ENCODE results near the gene PPP1R1C. TPM values are rescaled to one million over a fixed set of nuclear protein-coding genes. Genes with fewer than 3 reads are reported as not detected.

PPP1R1C gene
- total RNA-seq, 1 experiment from 2014 or later: 2.0 TPM

DNA sequence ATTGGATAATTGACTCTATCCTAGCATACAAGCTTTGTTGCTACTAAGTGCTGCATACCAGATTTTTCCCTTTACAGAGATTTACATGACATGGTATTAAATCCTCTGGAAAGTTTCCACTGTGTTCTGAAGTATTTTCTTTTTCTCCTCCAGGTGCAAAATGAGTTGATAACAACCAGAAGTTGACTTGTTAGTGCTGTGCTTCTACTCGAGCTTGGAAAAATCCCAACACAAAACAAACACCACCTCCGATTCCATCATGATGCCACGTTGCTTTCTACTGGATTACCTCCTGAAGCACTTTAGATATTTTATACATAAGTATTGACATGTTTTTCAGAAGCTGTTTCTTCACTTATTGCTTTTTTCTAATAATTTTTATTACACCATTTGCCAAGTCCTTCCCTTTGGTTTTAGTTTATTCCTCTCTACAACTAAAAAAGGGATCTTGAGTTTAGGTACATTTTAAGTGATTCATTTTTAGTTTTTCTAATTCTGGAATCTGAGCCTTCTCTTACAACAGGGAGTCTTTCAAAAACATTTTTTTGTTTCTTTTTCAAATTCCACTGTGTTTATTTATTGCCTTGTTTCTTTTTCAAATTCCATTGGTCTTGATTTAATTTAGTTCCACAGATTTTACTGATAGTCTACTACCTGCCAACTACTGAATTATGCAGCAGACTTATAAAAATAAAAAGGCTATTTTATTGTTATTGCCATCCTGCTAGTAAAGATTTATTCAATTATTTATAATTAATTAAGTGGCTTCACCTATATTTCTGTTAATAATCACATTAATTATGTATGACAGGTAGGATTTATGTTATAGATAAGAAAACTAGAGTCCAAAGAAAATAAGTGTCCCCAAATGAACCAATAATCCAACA, 143.4 kb downstream of the PPP1R1C start:
- in situ Hi-C loops (cut with HindIII; ENCODE audit: low pct_unique_long_range_greater_than_20kb, low sequenced_read_pairs): no loop called here

DNA sequence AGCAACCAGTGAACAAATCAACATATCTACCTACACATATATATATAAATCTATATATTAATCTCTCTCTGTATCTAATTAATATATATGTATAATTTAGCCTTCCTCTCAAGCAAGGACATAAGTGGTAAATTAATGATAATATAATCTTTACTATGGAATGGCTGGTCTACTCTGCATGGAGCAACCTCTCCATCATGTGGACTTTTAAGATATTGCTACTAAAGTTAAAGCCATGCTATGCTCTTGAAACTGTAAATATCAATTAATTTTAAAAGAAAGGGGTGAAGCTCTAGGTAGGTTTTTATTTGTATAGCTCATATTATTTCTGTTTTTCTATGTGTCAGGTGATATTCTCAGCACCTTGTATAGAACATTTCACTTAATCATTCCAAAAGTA, 147.0 kb downstream of the PPP1R1C start:
- DNase-seq (ENCODE audit: low read depth, low spot score): peak; percentile 45
- in situ Hi-C loops (cut with HindIII; ENCODE audit: low pct_unique_long_range_greater_than_20kb, low sequenced_read_pairs): no loop called here

More for the DNA sequence above, 143.4 kb downstream of the PPP1R1C start:
- DNase-seq (ENCODE audit: low read depth, low spot score): no peak

DNA sequence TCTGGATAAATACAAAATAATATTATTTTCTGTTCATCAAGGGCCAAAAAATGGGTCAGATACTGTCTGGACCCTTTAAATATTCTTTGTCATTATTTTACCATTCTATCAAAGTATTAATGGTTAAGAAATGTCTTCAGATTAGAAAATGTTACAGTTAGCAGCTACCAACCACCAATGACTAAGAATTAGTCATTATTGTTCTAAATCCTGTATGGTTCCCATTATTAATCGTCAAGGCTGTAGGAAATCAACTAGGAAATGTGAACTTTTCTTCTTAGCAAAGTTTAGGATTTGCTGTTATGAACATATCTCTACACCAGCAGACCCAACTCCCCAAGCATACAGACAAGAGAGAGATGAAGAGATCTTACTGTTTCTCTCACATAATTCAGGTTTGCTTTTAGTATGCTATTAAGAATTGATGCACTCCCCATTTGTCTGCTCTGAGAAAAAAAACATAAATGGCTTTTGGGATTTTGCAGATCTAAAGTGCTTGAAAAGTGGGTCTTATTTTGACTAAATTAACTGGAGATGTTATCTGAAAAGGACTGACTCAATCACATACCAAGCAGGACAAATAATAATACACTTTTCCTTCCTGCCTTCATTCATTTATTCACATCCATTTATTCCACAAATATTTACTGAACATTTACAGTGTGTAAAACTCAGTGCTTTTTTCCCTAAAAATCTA, 147.7 kb downstream of the PPP1R1C start:
- in situ Hi-C loops (cut with HindIII; ENCODE audit: low pct_unique_long_range_greater_than_20kb, low sequenced_read_pairs): no loop called here
- no peak for DNase-seq (ENCODE audit: low read depth, low spot score)

DNA sequence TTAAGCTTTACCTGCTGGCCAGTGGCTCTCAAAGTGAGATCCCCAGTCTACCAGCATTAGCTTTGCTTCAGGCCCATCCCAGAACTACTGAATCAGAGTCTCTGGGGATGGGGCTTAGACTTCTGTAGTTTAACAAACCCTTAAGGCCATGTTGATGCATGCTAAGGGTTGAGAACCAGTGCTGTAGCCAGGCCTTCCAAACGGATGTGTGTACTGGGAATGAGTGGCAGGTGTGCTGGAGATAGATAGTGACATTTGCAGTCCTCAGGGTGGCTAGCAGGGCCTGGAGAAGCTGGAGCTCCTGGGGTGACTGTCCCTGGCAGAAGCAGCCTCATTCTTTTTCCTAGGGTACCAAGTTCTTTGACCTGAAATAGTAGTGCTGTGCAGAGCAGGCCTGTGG, 148.5 kb downstream of the PPP1R1C start:
- no peak for DNase-seq (ENCODE audit: low read depth, low spot score)
- in situ Hi-C loops (cut with HindIII; ENCODE audit: low pct_unique_long_range_greater_than_20kb, low sequenced_read_pairs): no loop called here

DNA sequence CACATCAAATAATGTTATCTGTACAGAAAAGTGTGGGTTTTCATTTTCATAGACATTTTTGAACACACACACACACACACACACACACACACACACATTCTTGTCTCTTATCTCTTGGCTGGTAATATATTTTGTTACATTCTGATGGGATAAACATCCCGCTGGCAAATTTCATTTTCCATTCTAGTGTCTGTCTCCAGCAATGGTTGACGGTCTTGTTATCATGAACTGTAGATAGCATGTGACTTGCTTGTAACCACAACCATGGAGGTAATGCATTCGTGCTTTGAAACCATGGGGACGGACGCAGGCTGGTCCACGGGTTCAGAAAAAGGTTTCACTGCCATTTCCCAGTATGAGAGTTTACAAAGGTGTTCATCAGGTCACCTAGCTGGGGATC, 156.4 kb downstream of the PPP1R1C start:
- no peak for DNase-seq (ENCODE audit: low read depth, low spot score)

DNA sequence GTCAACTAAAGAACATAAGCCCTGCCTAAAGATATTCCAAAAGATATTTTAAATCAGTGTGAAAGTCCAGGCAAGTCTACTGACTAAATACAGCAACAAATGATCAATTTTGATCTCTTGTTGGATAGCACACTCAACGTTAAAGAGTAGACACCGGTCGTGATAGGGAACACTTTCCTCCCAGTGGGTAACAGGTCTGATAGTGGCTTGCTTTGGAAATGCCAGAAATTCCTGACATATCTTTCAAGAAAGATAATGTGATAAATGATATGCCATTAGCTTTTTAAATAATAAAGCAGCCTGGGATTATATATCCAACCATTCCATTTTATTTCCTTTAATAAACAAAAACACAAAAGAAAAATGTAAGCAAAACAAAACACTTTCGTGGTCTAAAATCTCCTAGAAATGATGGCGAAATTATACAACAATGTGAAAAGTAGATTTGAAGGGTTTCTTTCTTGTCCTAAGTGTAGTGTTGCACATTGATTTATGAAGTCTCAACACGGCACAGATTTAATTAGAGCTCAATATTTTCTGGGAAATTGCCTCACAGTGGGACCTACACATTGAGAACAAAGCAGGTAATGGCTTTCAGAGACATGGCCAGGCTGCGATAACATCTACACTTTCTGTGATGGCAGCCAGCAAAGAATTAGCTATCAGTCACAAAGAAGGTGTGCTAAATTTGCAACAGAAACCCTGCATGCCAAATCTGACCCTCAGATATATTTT, 158.6 kb downstream of the PPP1R1C start:
- no peak for DNase-seq (ENCODE audit: low read depth, low spot score)
- in situ Hi-C loops (cut with HindIII; ENCODE audit: low pct_unique_long_range_greater_than_20kb, low sequenced_read_pairs): no loop called here

More for the DNA sequence above, 156.4 kb downstream of the PPP1R1C start:
- in situ Hi-C loops (cut with HindIII; ENCODE audit: low pct_unique_long_range_greater_than_20kb, low sequenced_read_pairs): no loop called here

DNA sequence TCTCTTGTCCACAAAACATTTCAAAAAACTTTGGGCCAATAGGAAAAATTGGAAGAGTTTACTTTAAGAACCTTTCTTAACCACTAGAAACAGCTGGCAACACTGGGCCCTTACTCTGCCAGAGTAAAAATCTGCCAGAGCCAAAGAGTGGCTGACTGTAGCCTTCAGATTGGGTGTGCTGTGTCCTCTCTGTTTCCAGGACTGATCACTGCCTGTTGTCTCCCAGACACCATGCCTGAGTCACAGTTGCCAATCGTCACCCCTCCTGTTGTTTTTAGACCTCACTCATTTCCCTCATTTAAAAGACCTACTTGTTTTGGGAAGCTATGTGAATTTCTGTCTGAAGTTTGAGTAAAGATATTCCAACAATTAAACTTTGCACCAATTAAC, 159.1 kb downstream of the PPP1R1C start:
- no peak for DNase-seq (ENCODE audit: low read depth, low spot score)
- in situ Hi-C loops (cut with HindIII; ENCODE audit: low pct_unique_long_range_greater_than_20kb, low sequenced_read_pairs): no loop called here

DNA sequence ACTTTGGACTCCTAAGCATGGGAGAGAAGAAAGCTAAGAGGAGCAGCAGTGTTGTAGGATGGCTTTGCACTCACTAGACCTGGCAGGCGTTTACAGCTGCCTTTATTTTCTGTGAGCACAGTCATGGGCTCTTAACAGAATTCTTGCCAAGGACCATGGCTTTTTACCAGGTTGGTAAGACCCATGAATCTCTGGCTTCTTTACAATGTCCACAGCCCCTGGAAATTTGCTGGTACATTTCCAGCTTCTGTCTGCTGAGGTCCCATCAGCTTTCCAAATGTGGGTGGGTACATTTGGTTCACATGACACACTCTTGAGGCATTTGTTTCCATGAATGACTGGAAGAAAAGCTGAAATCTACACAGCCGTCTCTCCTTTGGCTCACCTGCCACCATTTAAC, 162.7 kb downstream of the PPP1R1C start:
- no peak for DNase-seq (ENCODE audit: low read depth, low spot score)
- in situ Hi-C loops (cut with HindIII; ENCODE audit: low pct_unique_long_range_greater_than_20kb, low sequenced_read_pairs): no loop called here

DNA sequence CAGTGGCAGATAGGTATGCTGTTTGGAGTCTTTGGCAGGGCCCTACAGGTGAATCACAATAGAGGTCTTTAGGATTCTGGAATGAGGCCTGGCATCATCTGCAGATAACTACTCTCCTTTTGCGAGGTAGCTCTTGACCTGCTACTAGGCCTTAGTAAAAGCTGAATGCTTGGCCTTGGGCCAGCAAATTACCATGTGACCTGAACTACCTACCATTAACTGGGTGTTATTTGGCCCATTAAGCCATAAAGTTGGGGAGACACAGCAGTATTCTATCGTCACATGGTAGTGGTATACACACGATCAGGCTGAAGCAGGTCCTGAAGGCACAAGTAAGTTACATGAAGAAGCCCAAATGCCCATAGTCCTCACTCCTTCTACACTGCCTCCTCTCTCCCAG, 178.2 kb downstream of the PPP1R1C start:
- DNase-seq (ENCODE audit: low read depth, low spot score): no peak
- in situ Hi-C loops (cut with HindIII; ENCODE audit: low pct_unique_long_range_greater_than_20kb, low sequenced_read_pairs): no loop called here

DNA sequence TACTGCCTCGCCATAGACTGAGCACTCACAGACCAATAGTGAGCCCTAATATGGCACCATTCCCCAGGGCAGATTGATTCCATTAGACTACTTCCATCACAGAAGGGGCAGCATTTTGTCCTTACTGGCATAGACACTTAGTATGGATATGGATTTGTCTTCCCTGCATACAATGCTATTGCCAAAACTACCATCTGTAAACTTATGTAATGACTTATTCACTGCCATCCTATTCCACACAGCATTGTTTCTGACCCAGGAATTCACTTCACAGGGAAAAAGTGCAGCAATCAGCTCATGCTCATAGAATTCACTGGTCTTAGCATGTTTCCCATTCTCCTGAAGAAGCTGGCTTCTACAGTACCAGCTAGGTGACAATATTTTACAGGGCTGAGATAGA, 179.0 kb downstream of the PPP1R1C start:
- in situ Hi-C loops (cut with HindIII; ENCODE audit: low pct_unique_long_range_greater_than_20kb, low sequenced_read_pairs): no loop called here

DNA sequence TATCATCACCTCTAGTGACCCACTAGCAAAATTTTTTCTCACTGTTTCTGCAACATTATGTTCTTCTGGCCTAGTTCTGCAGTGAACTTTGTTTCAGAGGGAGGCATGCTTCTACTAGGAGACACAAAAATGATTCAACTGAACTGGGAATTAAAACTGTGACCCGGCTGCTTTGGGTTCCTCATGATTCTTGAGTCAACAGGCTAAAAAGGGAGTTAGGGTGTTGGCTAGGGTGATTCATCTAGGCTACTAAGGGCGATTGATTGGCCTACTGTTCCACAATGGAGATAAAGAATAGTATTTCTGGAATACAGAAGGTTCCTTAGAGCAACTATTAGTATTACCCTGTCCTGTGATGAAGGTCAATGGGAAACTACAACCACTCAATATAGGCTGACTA, 179.5 kb downstream of the PPP1R1C start:
- in situ Hi-C loops (cut with HindIII; ENCODE audit: low pct_unique_long_range_greater_than_20kb, low sequenced_read_pairs): no loop called here
- no peak for DNase-seq (ENCODE audit: low read depth, low spot score)

More for the DNA sequence above, 179.0 kb downstream of the PPP1R1C start:
- no peak for DNase-seq (ENCODE audit: low read depth, low spot score)

DNA sequence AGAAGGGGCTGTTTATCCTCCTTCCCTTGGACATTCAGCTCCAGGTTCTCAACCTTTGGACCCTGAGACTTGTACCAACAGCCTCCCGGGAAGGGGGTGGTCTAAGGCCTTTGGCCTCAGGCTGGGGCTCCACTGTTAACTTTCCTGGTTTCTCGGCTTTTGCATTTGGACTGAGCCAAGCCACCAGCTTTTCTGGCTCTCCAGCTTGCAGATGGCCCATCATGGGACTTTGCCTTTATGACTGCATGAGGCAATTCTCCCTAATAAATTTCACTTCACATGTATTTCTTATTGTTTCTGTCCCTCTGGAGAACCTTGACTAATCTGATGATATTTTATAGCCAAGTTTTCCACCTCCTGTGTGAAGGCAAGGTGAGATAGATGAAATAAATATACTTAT, 180.8 kb downstream of the PPP1R1C start:
- in situ Hi-C loops (cut with HindIII; ENCODE audit: low pct_unique_long_range_greater_than_20kb, low sequenced_read_pairs): no loop called here
- DNase-seq (ENCODE audit: low read depth, low spot score): no peak

DNA sequence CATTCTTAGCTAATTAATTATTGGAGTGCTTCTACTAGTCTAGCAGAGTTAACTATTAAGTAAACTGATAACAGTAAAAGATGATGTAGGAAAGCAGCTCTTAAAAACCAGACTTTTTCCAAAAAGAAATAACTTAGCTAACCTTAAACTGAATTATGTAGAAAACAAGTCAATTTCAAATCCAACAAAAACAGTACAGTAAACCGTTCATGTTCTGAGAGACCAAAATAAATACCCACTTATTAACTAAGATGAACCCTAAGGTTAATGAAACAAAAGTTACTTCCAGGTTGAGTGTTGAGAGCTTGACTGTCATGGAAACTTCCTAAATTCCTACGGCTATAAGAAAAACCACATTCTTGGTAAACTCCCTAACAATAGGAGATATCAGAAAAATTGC, 181.2 kb downstream of the PPP1R1C start:
- no peak for DNase-seq (ENCODE audit: low read depth, low spot score)
- in situ Hi-C loops (cut with HindIII; ENCODE audit: low pct_unique_long_range_greater_than_20kb, low sequenced_read_pairs): no loop called here

Small RNAs within 50 kb of the gene (small RNA-seq; reads per million reads assigned to genes)
- 0 to 0.67 reads per million in 2 experiments for gene RNA5SP113

Other genes with a start within 250 kb of the PPP1R1C start
- 106 and 112 TPM in 2 replicates for gene ITPRID2, start 94.1 kb upstream of the PPP1R1C start, total RNA-seq (2014; rRNA removed; shearing (Covaris generic))